SK-N-MC (cell line): ENCODE measurements around the gene FCN2.

Experiments
- DNase-seq: peaks from one replicate; pipeline ENCODE4 v3.0.0-alpha.2; 2011; ENCODE audit warnings: low read depth, low spot score
- H3K27ac ChIP-seq: fragments of 200-600 bp; sonication (generic); 2 replicates; pipeline ENCODE4 v1.5.1; 2016; ENCODE audit warnings: mixed run types
- H3K36me3 ChIP-seq: fragments of 200-600 bp; sonication (generic); 2 replicates; pipeline ENCODE4 v1.6.1; 2017; ENCODE audit warnings: antibody characterized with exemption, low read length, mixed read lengths; ENCODE audit not compliant: insufficient read depth
- H3K4me3 ChIP-seq: fragments of 200-600 bp; sonication (generic); 2 replicates; pipeline ENCODE4 v1.5.1; 2016
- H3K9ac ChIP-seq: fragments of 200-600 bp; sonication (generic); 2 replicates; pipeline ENCODE4 v1.8.0; 2017; ENCODE audit warnings: mixed run types, mixed read lengths; ENCODE audit not compliant: insufficient read length
- H3K9me3 ChIP-seq: fragments of 200-600 bp; sonication (generic); 2 replicates; pipeline ENCODE4 v1.6.1; 2017; ENCODE audit warnings: low read depth, mild to moderate bottlenecking, antibody characterized with exemption, low read length, moderate library complexity, mixed read lengths
- EZH2 ChIP-seq: fragments of 200-600 bp; sonication (generic); IDR thresholded peaks from one replicate; pipeline ENCODE4 v1.6.1; 2017; ENCODE audit warnings: antibody characterized with exemption
- FOXP2 ChIP-seq: optimal IDR thresholded peaks from 2 replicates; pipeline ENCODE3; 2011; ENCODE audit warnings: mild to moderate bottlenecking, moderate library complexity; ENCODE audit not compliant: insufficient read depth; ENCODE audit errors: extremely low read length, control extremely low read depth
- POLR2AphosphoS5 ChIP-seq: IDR thresholded peaks from 2 replicates; pipeline ENCODE4 v1.6.1; 2012; ENCODE audit warnings: mild to moderate bottlenecking, low read depth, low read length, borderline replicate concordance

Gene FCN2

GRCh38 chr9:134899818-134900217 lies 19.2 kb downstream of the FCN2 start:
- H3K9me3 ChIP-seq = no peaks in the 10 kb centered on the region; the same call in 1 of the 2 replicates
- no peaks in the 10 kb centered on the region for H3K36me3 ChIP-seq
- TF ChIP-seq FOXP2 (no peak), EZH2 (no peak), POLR2AphosphoS5 (no peak)
- no peak overlapping the region for H3K4me3 ChIP-seq
- no peak for DNase-seq
- no peak overlapping the region for H3K9ac ChIP-seq
- H3K27ac ChIP-seq = no peak overlapping the region

- no peaks in the 10 kb centered on the region for H3K36me3 ChIP-seq
- TF ChIP-seq POLR2AphosphoS5 (no peak), FOXP2 (no peak), EZH2 (no peak)
- no peak overlapping the region for H3K27ac ChIP-seq
- H3K4me3 ChIP-seq = no peak overlapping the region
- no peak overlapping the region for H3K9ac ChIP-seq
- no peak for DNase-seq
- H3K9me3 ChIP-seq = no peaks in the 10 kb centered on the region
These were observed 22.3 kb downstream of the FCN2 start for GRCh38 chr9:134902936-134903335.

- Histone ChIP-seq H3K4me3 (no peak overlapping the region), H3K9me3 (no peaks in the 10 kb centered on the region), H3K27ac (no peak overlapping the region), H3K9ac (no peak overlapping the region), H3K36me3 (no peaks in the 10 kb centered on the region)
- DNase-seq = no peak
- TF ChIP-seq FOXP2 = no peak
These were observed 28.1 kb downstream of the FCN2 start for GRCh38 chr9:134908524-134909309.

- Histone ChIP-seq H3K9ac (no peak overlapping the region), H3K36me3 (no peaks in the 10 kb centered on the region), H3K9me3 (no peaks in the 10 kb centered on the region), H3K4me3 (no peak overlapping the region), H3K27ac (no peak overlapping the region)
- DNase-seq = no peak
- TF ChIP-seq FOXP2 (no peak), POLR2AphosphoS5 (no peak), EZH2 (no peak)
These were observed 29.2 kb downstream of the FCN2 start for GRCh38 chr9:134909511-134910481.

GRCh38 chr9:134912126-134912840 lies 31.7 kb downstream of the FCN2 start:
- DNase-seq = no peak
- H3K4me3 ChIP-seq = no peak overlapping the region
- H3K36me3 ChIP-seq = no peaks in the 10 kb centered on the region
- TF ChIP-seq POLR2AphosphoS5 (no peak), FOXP2 (no peak)
- no peaks in the 10 kb centered on the region for H3K9me3 ChIP-seq
- H3K9ac ChIP-seq = no peak overlapping the region
- no peak overlapping the region for H3K27ac ChIP-seq

- no peak for DNase-seq
- Histone ChIP-seq H3K9ac (no peak overlapping the region), H3K36me3 (no peaks in the 10 kb centered on the region), H3K9me3 (no peaks in the 10 kb centered on the region), H3K27ac (no peak overlapping the region), H3K4me3 (no peak overlapping the region)
- no peak for TF ChIP-seq POLR2AphosphoS5
- TF ChIP-seq FOXP2 = no peak
- no peak for TF ChIP-seq EZH2
These were observed 32.6 kb downstream of the FCN2 start for GRCh38 chr9:134913041-134913712.

- no peak for DNase-seq
- Histone ChIP-seq H3K27ac (no peak overlapping the region), H3K4me3 (no peak overlapping the region), H3K9ac (no peak overlapping the region), H3K36me3 (no peaks in the 10 kb centered on the region), H3K9me3 (no peaks in the 10 kb centered on the region)
- TF ChIP-seq FOXP2 = no peak
- no peak for TF ChIP-seq EZH2
- TF ChIP-seq POLR2AphosphoS5 = no peak
These were observed 33.3 kb downstream of the FCN2 start for GRCh38 chr9:134913713-134914500.
